PC-9 (cell line): Measurements from ENCODE around the gene CACNB3. TPM values are rescaled to one million over a fixed set of nuclear protein-coding genes. Genes with fewer than 3 reads are reported as not detected.
A peak's percentile ranks its signal among the peaks of the same experiment; 100 is the strongest.

Source experiments
- BruUV-seq: library from RNA; stranded (reverse); fragments of 400-500 nt; replicated peaks from 2 replicates; lab custom pipeline; 2021; lab: Mats Ljungman, UMichigan
- CTCF ChIA-PET: fragments of 300-600 bp; sonication (Branson Sonifier 250); formaldehyde crosslinking; loops from one replicate; lab custom pipeline; 2022; ENCODE audit warnings: antibody characterized with exemption; lab: Charles Lee
- POLR2A ChIA-PET: fragments of 300-600 bp; sonication (Branson Sonifier 250); formaldehyde crosslinking; loops from one replicate; lab custom pipeline; 2022; ENCODE audit warnings: antibody characterized with exemption; ENCODE audit not compliant: unreplicated experiment; lab: Charles Lee
- DNase-seq, 2 experiments: peaks; one replicate each; pipeline versions ENCODE4 v3.0.0 to v3.0.0-alpha.2; 2015 to 2022; ENCODE audit warnings: mixed read lengths in 1 of 2
- H2AFZ ChIP-seq: fragments of 200-600 bp; sonication (generic); 2 replicates; pipeline ENCODE4 v1.8.1; 2017; ENCODE audit warnings: antibody characterized with exemption
- H3F3A ChIP-seq: fragments of 200-600 bp; sonication (generic); 2 replicates; pipeline ENCODE4 v1.8.1; 2017; ENCODE audit warnings: antibody characterized with exemption, mild to moderate bottlenecking, low read depth; ENCODE audit not compliant: insufficient read depth
- H3K27ac ChIP-seq: fragments of 200-600 bp; sonication (generic); 2 replicates; pipeline ENCODE4 v1.6.1; 2016; ENCODE audit warnings: mixed run types
- H3K27me3 ChIP-seq: fragments of 200-600 bp; sonication (generic); 2 replicates; pipeline ENCODE4 v1.6.1; 2016; ENCODE audit warnings: low read depth, mixed run types; ENCODE audit not compliant: insufficient read depth
- H3K36me3 ChIP-seq: fragments of 200-600 bp; sonication (generic); 2 replicates; pipeline ENCODE4 v1.6.1; 2016; ENCODE audit warnings: low read depth, mixed run types
- H3K4me1 ChIP-seq: fragments of 200-600 bp; sonication (generic); replicated peaks from 2 replicates; pipeline ENCODE4 v1.6.1; 2016; ENCODE audit warnings: mixed run types; ENCODE audit not compliant: insufficient read depth
- H3K4me2 ChIP-seq: fragments of 200-600 bp; sonication (generic); 2 replicates; pipeline ENCODE4 v1.6.1; 2017; ENCODE audit warnings: mixed run types
- H3K4me3 ChIP-seq: fragments of 200-600 bp; sonication (generic); 2 replicates; pipeline ENCODE4 v1.6.1; 2016; ENCODE audit warnings: mixed run types
- H3K79me2 ChIP-seq: fragments of 200-600 bp; sonication (generic); 2 replicates; pipeline ENCODE4 v1.6.1; 2017; ENCODE audit warnings: low read depth, mixed run types
- H3K9me2 ChIP-seq: fragments of 200-600 bp; sonication (generic); 2 replicates; pipeline ENCODE4 v1.8.1; 2017; ENCODE audit warnings: mild to moderate bottlenecking; ENCODE audit not compliant: insufficient read depth
- H3K9me3 ChIP-seq: fragments of 200-600 bp; sonication (generic); 2 replicates; pipeline ENCODE4 v1.8.1; 2016; ENCODE audit warnings: low read depth; ENCODE audit not compliant: insufficient read depth
- H4K20me1 ChIP-seq: fragments of 200-600 bp; sonication (generic); 2 replicates; pipeline ENCODE4 v1.8.1; 2017; ENCODE audit not compliant: insufficient read depth
- CTCF ChIP-seq: fragments of 200-600 bp; sonication (generic); conservative IDR thresholded peaks from 2 replicates; pipeline ENCODE4 v1.6.1; 2017; ENCODE audit warnings: mixed run types, antibody characterized with exemption, mild to moderate bottlenecking, moderate library complexity
- EZH2 ChIP-seq: fragments of 200-600 bp; sonication (generic); IDR thresholded peaks from 2 replicates; pipeline ENCODE4 v1.8.0; 2017; ENCODE audit warnings: antibody characterized with exemption, low read depth
- intact Hi-C: fragments of 100-400 bp; cut with micrococcal nuclease; formaldehyde crosslinking; loops from one replicate; pipeline ENCODE4 v1.10.0; 2022; ENCODE audit not compliant: unreplicated experiment
- total RNA-seq: library from RNA; stranded (reverse); gene quantifications from 2 replicates; pipeline ENCODE4 v1.2.3, GENCODE V29; 2021

CACNB3 gene
- total RNA-seq, 1 experiment from 2014 or later: 35.4 TPM

- CTCF ChIA-PET: interaction anchor here (0.6 kb wide), 1 partner anchor 72 kb away, joined by 3 read pairs; no protein-coding TSS in a partner anchor
- no peak overlapping the region for H3K27ac ChIP-seq
- H3K4me3 ChIP-seq: peak overlapping the region; percentile 79
- no peaks in the 10 kb centered on the region for H3K27me3 ChIP-seq
- TSS peak; percentile 12 for BruUV-seq
- H3K36me3 ChIP-seq: no peaks in the 10 kb centered on the region
- H3K9me2 ChIP-seq: no peaks in the 10 kb centered on the region
- no peaks in the 10 kb centered on the region for H4K20me1 ChIP-seq
- peak overlapping the region; percentile 92 for H3K4me2 ChIP-seq
- intact Hi-C loops: loop anchor here (5.0 kb wide), 2 partner anchors 33 to 178 kb away; partner anchors contain the start of genes DDN and DDX23
- POLR2A ChIA-PET: no interaction called here
- no peak for DNase-seq
- H3K4me1 ChIP-seq: peaks cover 10% of the 10 kb centered on the region; the same call in 1 of the 2 replicates
- H3F3A ChIP-seq: peaks cover 9% of the 10 kb centered on the region; the same call in 1 of the 2 replicates
- no peaks in the 10 kb centered on the region for H3K9me3 ChIP-seq
- H3K79me2 ChIP-seq: no peaks in the 10 kb centered on the region
- H2AFZ ChIP-seq: 0 out of 2 replicates have a peak overlapping the region, but pooled peaks have one; percentile 69
- TF ChIP-seq CTCF (no peak), EZH2 (no peak)
Observed at GRCh38 chr12:48818831-48819590, 715 bp downstream of the CACNB3 start.

GRCh38 chr12:48819986-48820725 lies 1.9 kb downstream of the CACNB3 start:
- Histone ChIP-seq H3K4me2 (no peak overlapping the region), H2AFZ (no peak overlapping the region)

More at GRCh38 chr12:48819986-48820725, 1.9 kb downstream of the CACNB3 start:
- intact Hi-C loops: loop anchor here (5.0 kb wide), 2 partner anchors 32 to 177 kb away; partner anchors contain the start of genes DDN and DDX23
- Histone ChIP-seq H3K79me2 (no peaks in the 10 kb centered on the region), H3F3A (peaks cover 5% of the 10 kb centered on the region; the same call in 1 of the 2 replicates), H3K9me2 (no peaks in the 10 kb centered on the region), H3K27ac (no peak overlapping the region), H4K20me1 (no peaks in the 10 kb centered on the region), H3K4me1 (peaks cover 10% of the 10 kb centered on the region; the same call in 1 of the 2 replicates), H3K4me3 (no peak overlapping the region), H3K36me3 (no peaks in the 10 kb centered on the region), H3K27me3 (no peaks in the 10 kb centered on the region), H3K9me3 (no peaks in the 10 kb centered on the region)
- no TSS peak for BruUV-seq
- POLR2A ChIA-PET: no interaction called here
- TF ChIP-seq EZH2 (no peak), CTCF (no peak)
- CTCF ChIA-PET: interaction anchor here (0.5 to 0.6 kb wide), 2 partner anchors 32 to 71 kb away, joined by 3 to 4 read pairs; partner anchors contain the start of gene DDX23
- no peak for DNase-seq
